SK-N-SH (cell line): ENCODE data around the gene PNN. TPM values are rescaled to one million over a fixed set of nuclear protein-coding genes. Genes with fewer than 3 reads are reported as not detected.

Experiments used
- CTCF ChIA-PET: fragments of 300-600, 350-600 bp; formaldehyde crosslinking; extraction: SDS; loops from one replicate; lab custom pipeline; 2021; lab: Yijun Ruan, JAX
- POLR2A ChIA-PET: fragments of 350-600 bp; sonication (Branson Sonifier 250); formaldehyde crosslinking; extraction: SDS; loops from one replicate; lab custom pipeline; 2020; ENCODE audit warnings: antibody characterized with exemption, inconsistent platforms; lab: Yijun Ruan, JAX
- DNase-seq: peaks from one replicate; pipeline ENCODE4 v3.0.0; 2012
- H2AFZ ChIP-seq: fragments of 200-600 bp; sonication (generic); 2 replicates; pipeline ENCODE4 v1.8.1; 2016; ENCODE audit warnings: antibody characterized with exemption, mild to moderate bottlenecking, low read depth
- H3F3A ChIP-seq: fragments of 200-600 bp; sonication (generic); replicated peaks from 2 replicates; pipeline ENCODE3; 2016; ENCODE audit warnings: antibody characterized with exemption, mild to moderate bottlenecking; ENCODE audit not compliant: insufficient read depth
- H3K27ac ChIP-seq, 2 experiments: fragments of 200-500 bp in 1 of 2; fragments of 200-600 bp in 1 of 2; sonication (Bioruptor generic) in 1 of 2; sonication (generic), shearing (Covaris generic) in 1 of 2; 2 replicates each; pipeline versions ENCODE4 v1.5.1 to v1.6.1; 2014 to 2016; ENCODE audit warnings: low read depth in 2 of 2, inconsistent platforms in 1 of 2, low read length in 1 of 2, mild to moderate bottlenecking in 1 of 2, mixed read lengths in 1 of 2
- H3K27me3 ChIP-seq: fragments of 200-600 bp; sonication (generic), shearing (Covaris generic); 2 replicates; pipeline ENCODE4 v1.6.1; 2016; ENCODE audit warnings: mixed run types; ENCODE audit not compliant: insufficient read depth
- H3K36me3 ChIP-seq, 2 experiments: fragments of 200-500 bp in 1 of 2; fragments of 200-600 bp in 1 of 2; sonication (Bioruptor generic) in 1 of 2; sonication (generic) in 1 of 2; replicated peaks in 1 of 2; 2 replicates each; pipeline versions ENCODE3 to v1.5.1; 2014 to 2016; ENCODE audit warnings: low read length in 1 of 2, mild to moderate bottlenecking in 1 of 2; ENCODE audit not compliant: insufficient read depth in 2 of 2, control insufficient read depth in 1 of 2
- H3K4me1 ChIP-seq, 2 experiments: fragments of 200-500 bp in 1 of 2; fragments of 200-600 bp in 1 of 2; sonication (Bioruptor generic) in 1 of 2; sonication (generic), shearing (Covaris generic) in 1 of 2; 2 replicates each; pipeline versions ENCODE4 v1.5.1 to v1.6.1; 2014 to 2016; ENCODE audit warnings: low read depth in 1 of 2, low read length in 1 of 2, mixed run types in 1 of 2; ENCODE audit not compliant: insufficient read depth in 2 of 2, control insufficient read depth in 1 of 2
- H3K4me2 ChIP-seq: fragments of 200-600 bp; sonication (generic), shearing (Covaris generic); 2 replicates; pipeline ENCODE4 v1.6.1; 2017; ENCODE audit warnings: mixed run types
- H3K4me3 ChIP-seq, 2 experiments: fragments of 200-500 bp in 1 of 2; fragments of 200-600 bp in 1 of 2; sonication (Bioruptor generic) in 1 of 2; sonication (generic), shearing (Covaris generic) in 1 of 2; 2 replicates each; pipeline versions ENCODE4 v1.5.1 to v1.8.1; 2014 to 2016; ENCODE audit warnings: low read depth in 2 of 2, inconsistent platforms in 1 of 2, low read length in 1 of 2, mild to moderate bottlenecking in 1 of 2, mixed read lengths in 1 of 2, moderate library complexity in 1 of 2
- H3K79me2 ChIP-seq: fragments of 200-600 bp; sonication (generic); 2 replicates; pipeline ENCODE4 v1.8.1; 2017; ENCODE audit warnings: mild to moderate bottlenecking; ENCODE audit not compliant: insufficient read depth
- H3K9ac ChIP-seq: fragments of 200-600 bp; sonication (generic); 2 replicates; pipeline ENCODE4 v1.6.1; 2017; ENCODE audit warnings: mixed run types
- H3K9me2 ChIP-seq: fragments of 200-600 bp; sonication (generic); 2 replicates; pipeline ENCODE4 v1.6.1; 2017; ENCODE audit warnings: mixed run types
- H3K9me3 ChIP-seq: fragments of 200-600 bp; sonication (generic); 2 replicates; pipeline ENCODE4 v1.6.1; 2017; ENCODE audit warnings: mixed run types, mild to moderate bottlenecking, moderate library complexity
- H4K20me1 ChIP-seq: fragments of 200-600 bp; sonication (generic); 2 replicates; pipeline ENCODE4 v1.6.1; 2017; ENCODE audit warnings: mild to moderate bottlenecking, mixed run types; ENCODE audit not compliant: insufficient read depth
- CHD2 ChIP-seq: fragments of 150-350 bp; IDR thresholded peaks from 2 replicates; pipeline ENCODE4 v1.6.1; 2018; ENCODE audit warnings: low read length; ENCODE audit not compliant: partially characterized antibody
- ELF1 ChIP-seq: IDR thresholded peaks from 2 replicates; pipeline ENCODE4 v1.4.0; 2012
- EP300 ChIP-seq, 2 experiments: IDR thresholded peaks; 2 replicates each; pipeline versions ENCODE4 v1.4.0 to v1.6.1; 2012; ENCODE audit warnings: borderline replicate concordance in 1 of 2, low read depth in 1 of 2, low read length in 1 of 2
- FOXM1 ChIP-seq: IDR thresholded peaks from 2 replicates; pipeline ENCODE4 v1.4.0; 2012; ENCODE audit warnings: low read depth, mild to moderate bottlenecking
- GABPA ChIP-seq: IDR thresholded peaks from 2 replicates; pipeline ENCODE4 v1.4.0; 2012; ENCODE audit warnings: low read depth, mild to moderate bottlenecking
- IRF3 ChIP-seq: fragments of 150-350 bp; IDR thresholded peaks from 2 replicates; pipeline ENCODE4 v1.6.1; 2016; ENCODE audit warnings: mild to moderate bottlenecking, low read depth, low read length
- MAX ChIP-seq: IDR thresholded peaks from 2 replicates; pipeline ENCODE4 v1.4.0; 2012; ENCODE audit warnings: low read depth
- MXI1 ChIP-seq: IDR thresholded peaks from 2 replicates; pipeline ENCODE4 v1.6.1; 2012; ENCODE audit warnings: mild to moderate bottlenecking, low read depth, low read length, improper control_type of control experiment
- NFIC ChIP-seq: IDR thresholded peaks from 2 replicates; pipeline ENCODE4 v1.4.0; 2012; ENCODE audit warnings: borderline replicate concordance
- NRF1 ChIP-seq: IDR thresholded peaks from 2 replicates; pipeline ENCODE4 v1.6.1; 2012; ENCODE audit warnings: low read depth, mild to moderate bottlenecking, low read length
- PBX3 ChIP-seq: IDR thresholded peaks from 2 replicates; pipeline ENCODE4; 2012
- POLR2AphosphoS5 ChIP-seq: IDR thresholded peaks from 2 replicates; pipeline ENCODE4 v1.6.1; 2012; ENCODE audit warnings: low read depth, low read length
- RCOR1 ChIP-seq: fragments of 150-350 bp; IDR thresholded peaks from 2 replicates; pipeline ENCODE4 v1.6.1; 2017; ENCODE audit warnings: antibody characterized with exemption, low read length
- REST ChIP-seq: IDR thresholded peaks from 2 replicates; pipeline ENCODE4 v1.6.1; 2012; ENCODE audit warnings: mild to moderate bottlenecking, low read depth, low read length, moderate library complexity
- TAF1 ChIP-seq: IDR thresholded peaks from 2 replicates; pipeline ENCODE4 v1.6.1; 2012; ENCODE audit warnings: low read depth, mild to moderate bottlenecking, low read length, moderate library complexity, borderline replicate concordance
- TCF12 ChIP-seq: IDR thresholded peaks from 2 replicates; pipeline ENCODE4 v1.4.0; 2012
- USF1 ChIP-seq: IDR thresholded peaks from 2 replicates; pipeline ENCODE4 v1.4.0; 2012; ENCODE audit warnings: low read depth, borderline replicate concordance
- YY1 ChIP-seq: IDR thresholded peaks from 2 replicates; pipeline ENCODE4 v1.4.0; 2012; ENCODE audit warnings: low read depth, mild to moderate bottlenecking
- ZBTB33 ChIP-seq: IDR thresholded peaks from 2 replicates; pipeline ENCODE4 v1.4.0; 2012; ENCODE audit warnings: low read depth, borderline replicate concordance
- whole genome bisulfite sequencing: methylation state at CpG from one replicate; pipeline ENCODE4 v1.1.6; 2017; ENCODE audit warnings: low lambda C conversion rate; 5-methylcytosine and 5-hydroxymethylcytosine counted together
- polyA plus RNA-seq, 3 experiments: library from polyadenylated mRNA; depleted of rRNA; stranded (reverse); fragments of >200 nt; gene quantifications; 2 replicates each; pipeline ENCODE4 v1.2.3, GENCODE V29; 2012

Gene PNN
- 8.8 and 14.7 TPM in 2 replicates for polyA plus RNA-seq (2012; rRNA removed)
- 6.7 and 8.4 TPM in 2 replicates for polyA plus RNA-seq (2012; cell fraction: cytosol; rRNA removed)
- 59.0 and 85.4 TPM in 2 replicates for polyA plus RNA-seq (2012; cell fraction: nucleus; rRNA removed)

- H3K27me3 ChIP-seq, result no peaks in the 10 kb centered on the region
- POLR2A ChIA-PET, result interaction anchor here (0.8 to 1.3 kb wide), 3 partner anchors 61 to 257 kb away, joined by 3 to 6 read pairs (median 3); partner anchors contain the start of genes GEMIN2 and SEC23A
- peak within 1 kb of the TSS; percentile 72 to 75 for H3K4me3 ChIP-seq
- H3K27ac ChIP-seq, result peak within 1 kb of the TSS; percentile 83 to 86
- H3K9ac ChIP-seq, result peak within 1 kb of the TSS; percentile 83
- peaks cover 0 to 4% of the 10 kb centered on the region in 2 experiments; a peak in 3 of 4 replicates for H3K4me1 ChIP-seq
- H2AFZ ChIP-seq, result peak within 1 kb of the TSS; percentile 83; the same call in 1 of the 2 replicates
- CTCF ChIA-PET, result interaction anchor here (0.6 kb wide), 1 partner anchor 28 kb away, joined by 3 read pairs; no protein-coding TSS in a partner anchor
- no peak for TF ChIP-seq REST
- 0 out of 2 replicates have a peak, but pooled peaks have one; percentile 4 for TF ChIP-seq RCOR1
- peak; percentile 80; the same call in 1 of the 2 replicates for TF ChIP-seq TAF1
- peak; percentile 58; the same call in 1 of the 2 replicates for TF ChIP-seq ELF1
- peak; percentile 42; the same call in 1 of the 2 replicates for TF ChIP-seq POLR2AphosphoS5
- TF ChIP-seq CHD2, result peak; percentile 97
- peak; percentile 97 for TF ChIP-seq PBX3
- peak; percentile 50 for TF ChIP-seq MXI1
- TF ChIP-seq FOXM1, result no peak
- TF ChIP-seq IRF3, result peak; percentile 64
- no peak for TF ChIP-seq NFIC
- TF ChIP-seq USF1, result no peak
- TF ChIP-seq GABPA, result peak; percentile 73
- TF ChIP-seq ZBTB33, result peak; percentile 93
- peak in 1 of 2 experiments; percentile 24; a peak in 1 of 4 replicates for TF ChIP-seq EP300 (IDR thresholded peaks at IDR 0.05; ENCODE audit: borderline replicate concordance in 1 of 2, low read depth in 1 of 2, low read length in 1 of 2)
- TF ChIP-seq YY1, result peak; percentile 66
- peak; percentile 63 for TF ChIP-seq NRF1
- TF ChIP-seq MAX, result peak; percentile 67; the same call in 1 of the 2 replicates
- TF ChIP-seq TCF12, result no peak
- H3K9me2 ChIP-seq, result no peaks in the 10 kb centered on the region
- no peaks in the 10 kb centered on the region for H4K20me1 ChIP-seq
- H3K4me2 ChIP-seq, result peak within 1 kb of the TSS; percentile 79
- peak; percentile 82 for DNase-seq
- H3K36me3 ChIP-seq, result peaks cover 24 to 31% of the 10 kb centered on the region in 2 experiments
- H3F3A ChIP-seq, result peaks cover 5% of the 10 kb centered on the region
- WGBS, result 1% methylated on average over 37 of the region's 56 CpGs
- H3K9me3 ChIP-seq, result no peaks in the 10 kb centered on the region
- peaks cover 43% of the 10 kb centered on the region for H3K79me2 ChIP-seq
Measured at GRCh38 chr14:39174560-39175444, at the start of gene PNN. Gene PNN (plus strand): TSS chr14:39175254. CDS start chr14:39175280, 26 bp downstream.
